ENCODE data around the gene SYT7.
"Not testable (repeated sequence)": the region's sequence is repeated elsewhere in the genome, so short reads cannot be mapped to it uniquely, and the experiment has no call there.

Gene SYT7

DNA sequence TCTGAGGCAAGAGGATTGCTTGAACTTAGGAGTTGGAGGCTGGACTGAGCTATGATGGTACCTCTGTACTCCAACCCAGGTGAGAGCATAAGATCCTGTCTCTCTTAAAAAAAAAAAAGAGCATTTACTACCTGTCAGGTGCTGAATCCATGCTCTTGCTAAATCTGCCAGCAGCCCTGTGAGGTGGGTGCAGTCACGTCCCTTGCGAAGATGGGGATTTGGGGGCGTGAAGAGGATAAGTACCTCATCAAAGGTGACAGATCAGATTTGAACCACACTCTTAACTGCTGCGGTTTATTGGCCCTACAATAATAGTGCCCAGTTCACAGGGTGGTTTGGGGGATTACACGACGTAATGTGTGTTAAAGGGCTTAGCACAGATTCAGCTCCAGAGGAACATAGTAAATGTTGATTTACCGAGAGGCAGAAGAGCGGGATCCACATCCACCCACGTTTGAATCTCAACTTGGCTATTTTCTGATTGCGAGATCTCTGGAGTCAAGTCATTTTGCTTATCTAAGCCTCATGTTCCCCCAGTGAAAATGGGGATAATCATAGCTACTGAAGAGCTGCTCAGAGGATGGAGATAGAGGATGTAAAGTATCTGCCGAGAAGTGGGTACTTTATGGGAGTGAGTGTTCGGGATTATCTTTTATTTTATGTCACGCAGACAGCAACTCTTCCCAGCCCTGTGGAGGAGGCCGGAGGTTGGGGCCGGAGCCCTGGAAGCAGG is 100.4 kb downstream of the SYT7 start:
- H3K4me1 ChIP-seq (ENCODE audit: control insufficient read depth, insufficient read depth, low read length) = peaks cover 30% of the 10 kb centered on the region
- no peaks in the 10 kb centered on the region for H3K36me3 ChIP-seq (ENCODE audit: control insufficient read depth, insufficient read depth, low read length)
- no peaks in the 10 kb centered on the region for H3K27me3 ChIP-seq (ENCODE audit: control insufficient read depth, insufficient read depth, low read length, poor library complexity, severe bottlenecking)
- WGBS, 2 experiments = 77% methylated on average over 15 of the region's 15 CpGs
- no peak overlapping the region for H3K4me3 ChIP-seq (ENCODE audit: insufficient read depth, low read depth, low read length)
- H3K27ac ChIP-seq (ENCODE audit: insufficient read depth, low read depth, low read length, poor library complexity, severe bottlenecking) = no peak overlapping the region
- H3K9me3 ChIP-seq (ENCODE audit: control insufficient read depth, low read length) = no peaks in the 10 kb centered on the region

DNA sequence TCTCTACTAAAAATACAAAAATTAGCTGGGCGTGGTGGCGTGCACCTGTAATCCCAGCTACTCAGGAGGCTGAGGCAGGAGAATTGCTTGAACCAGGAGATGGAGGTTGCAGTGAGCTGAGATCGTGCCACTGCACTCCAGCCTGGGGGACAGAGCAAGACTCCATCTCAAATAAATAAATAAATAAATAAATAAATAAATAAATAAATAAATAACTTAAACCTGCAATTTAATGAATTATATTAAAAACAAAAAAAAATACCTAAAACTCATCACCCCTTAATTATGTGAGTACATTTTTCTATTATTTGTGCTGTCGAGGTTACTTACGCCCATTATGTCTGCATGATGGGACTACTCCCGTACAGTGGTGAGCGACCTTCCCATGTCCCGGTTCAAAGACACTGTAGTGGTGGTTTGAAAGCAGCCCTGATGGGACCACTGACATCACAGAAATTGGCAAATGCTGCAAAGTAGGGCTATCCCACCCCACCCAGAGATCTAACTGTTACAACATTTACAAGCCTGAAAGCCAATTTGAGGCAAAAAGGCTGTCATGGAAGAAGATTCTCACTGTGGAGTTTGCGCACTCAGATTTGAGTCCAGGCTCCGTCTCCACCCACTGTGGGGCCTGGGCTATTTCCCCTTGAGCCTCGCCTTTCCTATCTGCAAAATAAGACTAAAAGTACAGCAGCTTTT is 101.4 kb downstream of the SYT7 start:
- not testable (repeated sequence) for H3K9me3 ChIP-seq (ENCODE audit: control insufficient read depth, low read length); H3K27ac ChIP-seq (ENCODE audit: insufficient read depth, low read depth, low read length, poor library complexity, severe bottlenecking); H3K27me3 ChIP-seq (ENCODE audit: control insufficient read depth, insufficient read depth, low read length, poor library complexity, severe bottlenecking); H3K36me3 ChIP-seq (ENCODE audit: control insufficient read depth, insufficient read depth, low read length); H3K4me3 ChIP-seq (ENCODE audit: insufficient read depth, low read depth, low read length)
- 94 to 98% methylated on average over 11 of the region's 11 CpGs for WGBS, 2 experiments
- H3K4me1 ChIP-seq (ENCODE audit: control insufficient read depth, insufficient read depth, low read length) = peaks cover 30% of the 10 kb centered on the region

DNA sequence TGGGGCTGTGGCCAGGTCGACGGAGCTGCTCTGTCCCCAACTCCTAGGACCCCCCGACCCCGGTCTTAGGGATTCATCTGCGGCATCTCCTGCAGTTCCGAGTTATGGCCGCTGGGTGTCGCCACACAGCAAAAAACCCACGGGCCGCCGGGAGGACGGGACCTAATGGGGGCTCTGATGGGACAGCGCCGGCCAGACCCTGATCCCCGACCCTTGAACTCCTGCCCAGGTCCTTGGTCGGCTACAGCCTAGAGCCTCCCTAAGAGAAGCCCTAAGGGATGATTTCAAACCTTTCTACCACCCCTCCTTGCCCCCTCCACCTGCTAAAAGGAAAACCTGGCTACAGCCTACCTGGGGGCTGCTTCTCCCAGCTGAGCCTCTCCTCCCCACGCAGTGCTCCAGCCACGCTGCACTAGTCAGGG is 103.1 kb downstream of the SYT7 start:
- WGBS, 2 experiments = 10 to 11% methylated on average over 18 of the region's 18 CpGs
- peaks cover 28% of the 10 kb centered on the region for H3K4me1 ChIP-seq (ENCODE audit: control insufficient read depth, insufficient read depth, low read length)

DNA sequence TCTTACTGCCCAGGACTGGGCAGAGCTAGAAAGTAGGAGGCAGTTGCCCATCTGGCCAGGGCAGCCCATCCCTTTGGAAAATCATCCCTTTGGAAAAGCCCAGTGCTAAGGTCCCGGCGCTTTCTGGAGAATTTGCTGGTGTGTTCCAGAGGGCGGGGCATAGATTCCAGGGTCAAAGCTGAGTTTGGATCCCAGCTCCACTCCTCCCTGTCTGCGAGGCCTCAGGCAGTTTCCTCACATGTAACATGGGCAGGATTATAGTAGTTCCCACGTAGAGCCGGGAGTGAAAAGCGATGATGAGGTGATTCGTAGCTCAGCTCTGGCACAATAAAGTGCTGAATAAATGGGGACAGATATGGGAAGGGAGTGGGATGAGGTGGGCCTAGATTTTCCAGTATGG is 103.8 kb downstream of the SYT7 start:
- Histone ChIP-seq H3K4me1 (ENCODE audit: control insufficient read depth, insufficient read depth, low read length) (peaks cover 22% of the 10 kb centered on the region), H3K9me3 (ENCODE audit: control insufficient read depth, low read length) (no peaks in the 10 kb centered on the region), H3K27ac (ENCODE audit: insufficient read depth, low read depth, low read length, poor library complexity, severe bottlenecking) (no peak overlapping the region), H3K36me3 (ENCODE audit: control insufficient read depth, insufficient read depth, low read length) (no peaks in the 10 kb centered on the region), H3K4me3 (ENCODE audit: insufficient read depth, low read depth, low read length) (no peak overlapping the region), H3K27me3 (ENCODE audit: control insufficient read depth, insufficient read depth, low read length, poor library complexity, severe bottlenecking) (no peaks in the 10 kb centered on the region)
- 88 to 90% methylated on average over 8 of the region's 8 CpGs for WGBS, 2 experiments

More for the DNA sequence above, 103.1 kb downstream of the SYT7 start:
- no peak overlapping the region for H3K27ac ChIP-seq (ENCODE audit: insufficient read depth, low read depth, low read length, poor library complexity, severe bottlenecking)
- no peaks in the 10 kb centered on the region for H3K36me3 ChIP-seq (ENCODE audit: control insufficient read depth, insufficient read depth, low read length)
- no peaks in the 10 kb centered on the region for H3K27me3 ChIP-seq (ENCODE audit: control insufficient read depth, insufficient read depth, low read length, poor library complexity, severe bottlenecking)
- H3K4me3 ChIP-seq (ENCODE audit: insufficient read depth, low read depth, low read length) = no peak overlapping the region
- no peaks in the 10 kb centered on the region for H3K9me3 ChIP-seq (ENCODE audit: control insufficient read depth, low read length)

DNA sequence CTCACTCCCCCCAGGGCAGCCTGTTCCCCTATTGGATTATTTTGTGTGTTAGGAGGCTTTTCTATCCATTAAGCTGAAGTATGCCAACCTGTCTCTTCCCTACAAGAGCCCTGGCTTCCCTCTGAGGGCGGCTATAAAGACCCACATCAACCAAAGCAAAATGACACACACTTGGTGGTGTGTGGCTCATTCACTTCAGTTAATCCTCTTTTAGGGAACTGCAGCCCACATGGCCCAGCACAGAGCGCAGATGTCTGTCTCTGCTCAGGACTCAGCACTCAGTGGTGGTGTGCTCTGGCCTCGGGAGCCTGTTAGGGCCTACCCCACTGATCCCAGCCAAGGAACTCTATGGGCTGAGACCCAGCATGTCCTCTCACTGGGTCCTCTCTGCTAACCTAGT is 104.5 kb downstream of the SYT7 start:
- no peaks in the 10 kb centered on the region for H3K36me3 ChIP-seq (ENCODE audit: control insufficient read depth, insufficient read depth, low read length)
- no peaks in the 10 kb centered on the region for H3K27me3 ChIP-seq (ENCODE audit: control insufficient read depth, insufficient read depth, low read length, poor library complexity, severe bottlenecking)
- H3K9me3 ChIP-seq (ENCODE audit: control insufficient read depth, low read length) = no peaks in the 10 kb centered on the region
- WGBS, 2 experiments = 90 to 96% methylated on average over 3 of the region's 3 CpGs
- peaks cover 15% of the 10 kb centered on the region for H3K4me1 ChIP-seq (ENCODE audit: control insufficient read depth, insufficient read depth, low read length)
- no peak overlapping the region for H3K27ac ChIP-seq (ENCODE audit: insufficient read depth, low read depth, low read length, poor library complexity, severe bottlenecking)
- H3K4me3 ChIP-seq (ENCODE audit: insufficient read depth, low read depth, low read length) = no peak overlapping the region

DNA sequence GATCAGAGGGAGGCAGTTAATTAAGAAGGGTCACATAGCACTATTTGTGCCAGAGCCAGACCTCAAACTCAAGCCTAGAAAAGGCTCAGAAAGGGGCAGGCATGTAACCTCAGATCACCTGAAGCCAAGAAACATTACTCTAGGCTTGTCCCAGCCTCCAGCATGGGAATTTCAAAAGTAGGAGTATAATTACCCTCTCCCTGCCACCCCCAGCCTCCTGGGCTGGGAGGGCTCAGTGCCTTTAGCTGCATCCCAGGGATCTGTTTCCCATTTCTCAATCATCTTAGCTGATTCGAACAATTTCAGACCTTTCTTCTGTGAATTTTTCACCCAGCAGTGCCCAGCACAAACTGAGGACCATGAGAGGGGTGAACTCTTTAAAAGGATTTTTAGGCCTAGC is 105.4 kb downstream of the SYT7 start:
- no peak overlapping the region for H3K4me3 ChIP-seq (ENCODE audit: insufficient read depth, low read depth, low read length)
- no peak overlapping the region for H3K27ac ChIP-seq (ENCODE audit: insufficient read depth, low read depth, low read length, poor library complexity, severe bottlenecking)
- WGBS, 2 experiments = 98 to 100% methylated on average over 1 of the region's 1 CpG
- H3K4me1 ChIP-seq (ENCODE audit: control insufficient read depth, insufficient read depth, low read length) = peaks cover 6% of the 10 kb centered on the region
- H3K27me3 ChIP-seq (ENCODE audit: control insufficient read depth, insufficient read depth, low read length, poor library complexity, severe bottlenecking) = no peaks in the 10 kb centered on the region
- H3K9me3 ChIP-seq (ENCODE audit: control insufficient read depth, low read length) = no peaks in the 10 kb centered on the region
- no peaks in the 10 kb centered on the region for H3K36me3 ChIP-seq (ENCODE audit: control insufficient read depth, insufficient read depth, low read length)

DNA sequence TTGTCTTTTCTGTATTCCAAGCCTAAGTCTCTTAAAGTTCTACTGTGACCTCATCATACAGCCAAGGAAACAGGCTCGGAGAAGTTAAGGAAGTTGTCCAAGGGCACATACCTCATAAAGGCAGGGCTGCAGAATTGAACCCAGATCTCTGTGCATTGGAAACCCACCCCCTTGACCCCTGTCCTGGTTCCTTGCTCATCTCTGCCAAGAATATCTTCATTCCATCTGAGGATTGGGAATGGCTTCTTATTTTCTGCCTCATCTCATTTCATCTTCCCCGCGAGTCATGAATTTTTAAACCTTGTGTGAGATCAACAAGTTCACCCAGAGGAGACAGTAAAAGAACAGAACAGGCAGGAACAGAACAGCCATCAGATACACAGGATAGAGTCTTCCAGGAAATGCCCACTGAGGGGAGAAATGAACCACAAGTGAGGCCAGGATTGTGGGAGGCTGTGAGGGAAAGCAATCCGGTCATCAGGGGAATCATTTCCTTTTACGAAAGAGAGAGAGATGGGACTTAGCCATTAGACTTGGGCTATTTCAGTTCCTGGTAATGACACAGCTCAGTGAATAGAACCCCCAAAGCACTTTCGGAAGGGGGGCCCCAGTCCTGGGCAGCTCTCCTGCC is 106.7 kb downstream of the SYT7 start:
- no peak overlapping the region for H3K4me3 ChIP-seq (ENCODE audit: insufficient read depth, low read depth, low read length)
- 92 to 96% methylated on average over 6 of the region's 6 CpGs for whole genome bisulfite sequencing, 2 experiments
- no peak overlapping the region for H3K27ac ChIP-seq (ENCODE audit: insufficient read depth, low read depth, low read length, poor library complexity, severe bottlenecking)
- no peaks in the 10 kb centered on the region for H3K36me3 ChIP-seq (ENCODE audit: control insufficient read depth, insufficient read depth, low read length)
- H3K4me1 ChIP-seq (ENCODE audit: control insufficient read depth, insufficient read depth, low read length) = no peaks in the 10 kb centered on the region
- H3K27me3 ChIP-seq (ENCODE audit: control insufficient read depth, insufficient read depth, low read length, poor library complexity, severe bottlenecking) = no peaks in the 10 kb centered on the region
- no peaks in the 10 kb centered on the region for H3K9me3 ChIP-seq (ENCODE audit: control insufficient read depth, low read length)

DNA sequence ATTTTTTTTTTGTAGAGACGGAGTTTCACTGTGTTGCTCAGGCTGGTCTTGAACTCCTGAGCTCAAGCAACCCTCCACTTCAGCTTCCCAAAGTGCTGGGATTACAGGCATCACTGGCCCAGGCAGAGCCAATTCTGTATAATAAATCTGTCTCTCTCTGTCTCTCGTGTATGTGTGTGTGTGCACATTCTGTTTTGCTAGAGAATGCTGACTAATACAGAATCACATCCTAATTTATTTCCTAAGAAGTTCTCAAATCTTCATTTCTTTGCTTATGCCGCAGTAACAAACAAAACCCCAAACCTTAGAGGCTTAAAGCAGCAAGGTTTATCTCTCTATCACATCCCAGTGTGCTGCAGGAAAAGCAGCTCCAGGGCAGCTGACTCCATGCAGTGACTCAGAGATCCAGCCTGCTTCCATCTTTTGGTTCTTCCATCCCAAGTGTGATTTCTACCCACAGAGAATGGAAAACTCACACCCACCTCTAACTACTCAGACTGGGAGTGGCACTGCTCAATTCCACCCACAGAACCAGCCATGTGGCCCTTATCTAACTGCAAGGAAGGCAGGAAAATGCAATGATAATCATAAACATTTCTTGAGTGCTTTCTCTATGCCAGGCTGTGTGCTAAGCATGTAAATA is 107.4 kb downstream of the SYT7 start:
- no peak overlapping the region for H3K27ac ChIP-seq (ENCODE audit: insufficient read depth, low read depth, low read length, poor library complexity, severe bottlenecking)
- no peaks in the 10 kb centered on the region for H3K27me3 ChIP-seq (ENCODE audit: control insufficient read depth, insufficient read depth, low read length, poor library complexity, severe bottlenecking)
- no peak overlapping the region for H3K4me3 ChIP-seq (ENCODE audit: insufficient read depth, low read depth, low read length)
- 92 to 93% methylated on average over 2 to 3 of the region's 3 CpGs for WGBS, 2 experiments
- no peaks in the 10 kb centered on the region for H3K4me1 ChIP-seq (ENCODE audit: control insufficient read depth, insufficient read depth, low read length)
- H3K9me3 ChIP-seq (ENCODE audit: control insufficient read depth, low read length) = no peaks in the 10 kb centered on the region
- H3K36me3 ChIP-seq (ENCODE audit: control insufficient read depth, insufficient read depth, low read length) = no peaks in the 10 kb centered on the region

DNA sequence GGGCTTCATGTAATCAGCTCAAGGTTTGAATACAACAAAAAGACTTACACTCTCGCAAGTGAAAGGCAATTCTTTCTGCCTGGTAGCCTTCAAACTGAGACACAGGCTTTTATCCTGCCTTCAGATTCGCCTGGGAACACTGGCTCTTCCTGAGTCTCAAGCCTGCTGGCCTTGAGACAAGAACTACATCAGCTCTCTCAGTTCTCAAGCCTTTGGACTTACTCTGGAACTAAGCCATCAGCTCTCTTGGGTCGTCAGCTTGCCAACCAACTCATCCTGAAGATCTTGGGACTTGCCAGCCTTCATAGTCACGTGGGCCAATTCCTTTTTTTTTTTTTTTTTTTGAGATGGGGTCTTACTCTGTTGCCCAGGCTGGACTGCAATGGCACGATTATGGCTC is 108.0 kb downstream of the SYT7 start:
- Histone ChIP-seq H3K27me3 (ENCODE audit: control insufficient read depth, insufficient read depth, low read length, poor library complexity, severe bottlenecking) (no peaks in the 10 kb centered on the region), H3K9me3 (ENCODE audit: control insufficient read depth, low read length) (no peaks in the 10 kb centered on the region), H3K36me3 (ENCODE audit: control insufficient read depth, insufficient read depth, low read length) (no peaks in the 10 kb centered on the region), H3K4me3 (ENCODE audit: insufficient read depth, low read depth, low read length) (no peak overlapping the region), H3K4me1 (ENCODE audit: control insufficient read depth, insufficient read depth, low read length) (no peaks in the 10 kb centered on the region), H3K27ac (ENCODE audit: insufficient read depth, low read depth, low read length, poor library complexity, severe bottlenecking) (no peak overlapping the region)
- WGBS, 2 experiments = 75 to 82% methylated on average over 5 of the region's 5 CpGs

DNA sequence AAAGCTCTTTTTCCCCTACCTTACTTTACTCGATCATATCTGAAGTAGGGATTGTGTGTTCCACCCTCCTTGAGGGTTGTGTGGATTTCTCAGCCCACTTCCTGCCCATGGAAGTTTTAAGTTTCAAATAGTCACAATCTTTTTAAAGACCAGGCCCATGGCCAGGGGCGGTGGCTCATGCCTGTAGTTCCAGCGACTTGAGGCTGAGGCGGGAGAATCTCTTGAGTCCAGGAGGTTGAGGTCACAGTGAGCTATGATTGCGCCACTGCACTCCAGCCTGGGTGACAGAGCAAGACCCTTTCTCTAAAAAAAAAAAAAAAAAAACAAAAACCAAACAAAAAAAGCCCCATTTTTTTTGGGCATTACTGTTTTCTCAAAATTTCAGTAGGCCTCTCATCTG is 108.6 kb downstream of the SYT7 start:
- no peaks in the 10 kb centered on the region for H3K36me3 ChIP-seq (ENCODE audit: control insufficient read depth, insufficient read depth, low read length)
- H3K9me3 ChIP-seq (ENCODE audit: control insufficient read depth, low read length) = no peaks in the 10 kb centered on the region
- H3K4me3 ChIP-seq (ENCODE audit: insufficient read depth, low read depth, low read length) = no peak overlapping the region
- no peak overlapping the region for H3K27ac ChIP-seq (ENCODE audit: insufficient read depth, low read depth, low read length, poor library complexity, severe bottlenecking)
- WGBS, 2 experiments = 89 to 94% methylated on average over 5 of the region's 5 CpGs
- H3K27me3 ChIP-seq (ENCODE audit: control insufficient read depth, insufficient read depth, low read length, poor library complexity, severe bottlenecking) = no peaks in the 10 kb centered on the region
- H3K4me1 ChIP-seq (ENCODE audit: control insufficient read depth, insufficient read depth, low read length) = no peaks in the 10 kb centered on the region

Data from ectodermal cell (in vitro differentiated cells).